Common myeloid progenitor, CD34-positive (primary cell): ENCODE measurements around the gene CSTF1.

Source experiments
- CTCF ChIA-PET: fragments of 350-600 bp; sonication (Branson Sonifier 250); formaldehyde crosslinking; loops from one replicate; lab custom pipeline; 2021; ENCODE audit warnings: antibody characterized with exemption; lab: Charles Lee
- POLR2A ChIA-PET: fragments of 350-600 bp; sonication (Branson Sonifier 250); formaldehyde crosslinking; loops from one replicate; lab custom pipeline; 2021; ENCODE audit warnings: antibody characterized with exemption; lab: Charles Lee
- DNase-seq, 3 donors: peaks; one replicate each; pipeline versions ENCODE4 v3.0.0 to v3.0.0-alpha.2; 2013
- H3K27ac ChIP-seq, 2 experiments: 1 replicate in 1 of 2; 2 replicates in 1 of 2; pipeline ENCODE4 v1.7.0; 2013; ENCODE audit warnings: inconsistent platforms in 2 of 2, low read length in 2 of 2, mild to moderate bottlenecking in 2 of 2, low read depth in 1 of 2, moderate library complexity in 1 of 2; ENCODE audit not compliant: severe bottlenecking in 2 of 2, insufficient read depth in 1 of 2, poor library complexity in 1 of 2
- H3K27me3 ChIP-seq, 5 experiments: replicated peaks in 2 of 5; 1 replicate in 3 of 5; 2 replicates in 2 of 5; pipeline versions ENCODE4 v1.6.1 to v1.7.0; 2013; ENCODE audit warnings: low read length in 4 of 5, mild to moderate bottlenecking in 2 of 5, moderate library complexity in 2 of 5, inconsistent platforms in 1 of 5; ENCODE audit not compliant: insufficient read depth in 5 of 5, control insufficient read depth in 4 of 5
- H3K36me3 ChIP-seq, 4 experiments: 1 replicate in 2 of 4; 2 replicates in 2 of 4; pipeline versions ENCODE4 v1.6.1 to v1.7.0; 2013; ENCODE audit warnings: low read length in 3 of 4, control low read depth in 1 of 4, mild to moderate bottlenecking in 1 of 4; ENCODE audit not compliant: control insufficient read depth in 4 of 4, insufficient read depth in 4 of 4
- H3K4me1 ChIP-seq, 4 experiments: 1 replicate in 3 of 4; 2 replicates in 1 of 4; pipeline versions ENCODE4 v1.6.1 to v1.7.1; 2013; ENCODE audit warnings: low read length in 3 of 4, mild to moderate bottlenecking in 3 of 4, control low read depth in 1 of 4, inconsistent platforms in 1 of 4, moderate library complexity in 1 of 4; ENCODE audit not compliant: control insufficient read depth in 4 of 4, insufficient read depth in 4 of 4; ENCODE audit errors: control extremely low read depth in 1 of 4
- H3K4me3 ChIP-seq, 7 experiments: 1 replicate in 4 of 7; 2 replicates in 3 of 7; pipeline versions ENCODE4 v1.5.1 to v1.7.0; 2013; ENCODE audit warnings: mild to moderate bottlenecking in 7 of 7, low read length in 6 of 7, moderate library complexity in 6 of 7, inconsistent platforms in 2 of 7, low read depth in 2 of 7, control low read depth in 1 of 7; ENCODE audit not compliant: insufficient read depth in 4 of 7, control insufficient read depth in 1 of 7; ENCODE audit errors: extremely low read depth in 1 of 7
- H3K9me3 ChIP-seq, 5 experiments: 1 replicate in 4 of 5; 2 replicates in 1 of 5; pipeline versions ENCODE4 v1.6.1 to v1.7.1; 2013; ENCODE audit warnings: low read length in 4 of 5, mild to moderate bottlenecking in 2 of 5, inconsistent platforms in 1 of 5, low read depth in 1 of 5, moderate library complexity in 1 of 5; ENCODE audit not compliant: control insufficient read depth in 4 of 5, insufficient read depth in 2 of 5; ENCODE audit errors: control extremely low read depth in 1 of 5
- WGBS: methylation state at CpG from one replicate; pipeline ENCODE4 v1.1.5; 2013; ENCODE audit not compliant: insufficient coverage; 5-methylcytosine and 5-hydroxymethylcytosine counted together

The CSTF1 gene

DNA sequence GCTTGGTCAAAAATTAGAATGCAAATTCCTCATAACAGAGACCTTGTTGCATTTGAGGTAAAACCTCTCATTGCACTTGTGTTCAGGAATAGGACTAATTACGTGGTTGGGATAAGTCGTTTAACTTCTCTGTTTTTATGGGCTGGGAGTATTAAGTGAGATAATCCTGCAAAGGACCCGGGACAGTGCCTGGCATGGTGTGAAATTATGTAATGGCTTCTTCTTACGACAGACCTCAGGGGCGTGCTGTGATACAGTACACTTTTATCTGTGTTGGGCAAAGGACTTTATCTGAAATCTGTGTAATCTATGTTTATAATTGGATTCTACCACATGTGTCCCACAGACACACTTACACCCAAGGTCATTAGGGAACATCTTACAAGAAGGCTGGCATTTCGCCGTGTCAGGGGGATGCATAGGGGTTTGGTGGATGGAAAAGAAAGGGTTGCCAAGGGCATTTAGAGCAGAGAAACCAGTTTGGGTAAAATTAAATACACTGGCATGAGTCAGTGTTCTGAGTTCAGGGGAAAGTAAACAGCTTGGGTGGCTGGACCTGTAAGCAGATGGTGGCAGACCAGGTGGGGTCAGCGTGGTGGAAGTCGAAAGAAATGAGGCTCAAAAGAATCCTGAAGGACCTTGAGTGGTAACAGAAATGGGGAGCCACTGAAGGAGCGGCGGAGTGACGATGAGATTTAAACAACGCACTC, 58.8 kb downstream of the CSTF1 start:
- CTCF ChIA-PET, result no interaction called here
- DNase-seq, result no peak
- POLR2A ChIA-PET, result no interaction called here
- Histone ChIP-seq H3K36me3 (peaks cover 0 to 37% (median 3%) of the 10 kb centered on the region in 4 experiments), H3K4me1 (peaks cover 0 to 10% (median 7%) of the 10 kb centered on the region in 4 experiments), H3K9me3 (no peaks in the 10 kb centered on the region), H3K27me3 (no peaks in the 10 kb centered on the region), H3K27ac (no peak overlapping the region), H3K4me3 (no peak overlapping the region)
- WGBS, result 97% methylated on average over 13 of the region's 13 CpGs

DNA sequence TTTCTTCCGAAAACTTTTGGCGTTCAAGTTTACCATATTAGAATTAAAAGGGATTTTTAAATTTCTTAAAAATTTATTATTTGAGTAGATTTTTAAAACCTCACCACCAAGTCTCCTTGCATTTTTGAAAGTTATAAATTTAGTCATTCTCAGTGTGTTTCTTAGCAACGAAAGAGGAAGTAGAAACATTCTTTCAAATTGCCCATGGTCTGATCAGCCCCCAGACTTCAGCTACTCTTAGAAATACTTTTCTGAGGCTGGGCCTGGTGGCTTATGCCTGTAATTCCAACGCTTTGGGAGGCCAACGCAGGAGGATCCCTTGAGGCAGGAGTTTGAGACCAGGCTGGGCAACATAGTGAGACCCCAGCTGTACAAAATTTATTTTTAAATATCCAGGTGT, 60.9 kb downstream of the CSTF1 start:
- Histone ChIP-seq H3K27me3 (no peaks in the 10 kb centered on the region), H3K36me3 (peaks cover 0 to 32% (median 3%) of the 10 kb centered on the region in 4 experiments), H3K9me3 (no peaks in the 10 kb centered on the region), H3K4me1 (peaks cover 0 to 10% (median 7%) of the 10 kb centered on the region in 4 experiments), H3K4me3 (no peak overlapping the region), H3K27ac (peak overlapping the region; percentile 84 to 85)
- CTCF ChIA-PET, result interaction anchor here (1.1 to 1.7 kb wide), 3 partner anchors 10 to 35 kb away, joined by 3 to 4 read pairs (median 3); no protein-coding TSS in a partner anchor
- 14% methylated on average over 2 of the region's 5 CpGs for WGBS
- POLR2A ChIA-PET, result no interaction called here
- DNase-seq, result peak; percentile 64 to 88 (median 82)

DNA sequence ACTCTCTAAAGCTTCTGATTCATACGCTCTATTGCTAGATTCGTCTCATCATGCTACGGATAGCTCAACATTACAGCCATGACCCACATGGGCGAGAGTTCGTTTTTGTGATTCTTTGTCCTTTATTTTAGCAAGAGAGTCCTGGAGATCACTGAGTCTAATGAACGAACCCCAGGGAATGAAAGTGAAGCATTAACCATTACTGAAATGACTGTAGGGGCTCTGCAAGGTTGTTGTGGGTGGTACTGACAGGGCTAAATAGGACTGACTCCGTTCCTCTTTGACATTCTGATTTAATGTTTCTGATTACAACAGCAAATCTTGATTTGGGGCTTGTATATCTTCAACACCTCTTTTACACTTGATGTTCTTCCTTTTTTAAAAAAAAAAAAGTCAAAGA, 62.3 kb downstream of the CSTF1 start:
- Histone ChIP-seq H3K4me3 (no peak overlapping the region), H3K36me3 (peaks cover 0 to 39% (median 6%) of the 10 kb centered on the region in 4 experiments), H3K27me3 (no peaks in the 10 kb centered on the region), H3K9me3 (no peaks in the 10 kb centered on the region), H3K4me1 (peaks cover 0 to 10% (median 7%) of the 10 kb centered on the region in 4 experiments), H3K27ac (no peak overlapping the region)
- POLR2A ChIA-PET, result no interaction called here
- no peak for DNase-seq
- 96% methylated on average over 4 of the region's 7 CpGs for WGBS
- CTCF ChIA-PET, result interaction anchor here (1.0 to 2.6 kb wide), 5 partner anchors 11 to 36 kb away, joined by 3 to 5 read pairs (median 4); no protein-coding TSS in a partner anchor
